SK-N-SH treated with all-trans-retinoic acid at 6 μM for 48 hours (cell line): ENCODE measurements around the gene ATG16L1.

Source experiments
- ATAC-seq: fragments of 200-7000 bp; cut with Tn5 transposase; 3 replicates; pipeline ENCODE4 v1.9.1; 2020; ENCODE audit warnings: mild to moderate bottlenecking, moderate library complexity
- ARNTL ChIP-seq: fragments of 450-650 bp; formaldehyde crosslinking; IDR thresholded peaks from 2 replicates; pipeline ENCODE4 v1.5.0; 2020; ENCODE audit warnings: low read depth, mild to moderate bottlenecking, moderate library complexity, borderline replicate concordance
- CSDC2 ChIP-seq: fragments of 250-450 bp; sonication (Bioruptor Pico); IDR thresholded peaks from 2 replicates; pipeline ENCODE4 v1.5.0; 2020; ENCODE audit warnings: mild to moderate bottlenecking, moderate library complexity
- ESRRG ChIP-seq: fragments of 250-450 bp; sonication (Bioruptor Pico); IDR thresholded peaks from 2 replicates; pipeline ENCODE4 v1.6.1; 2021; ENCODE audit warnings: mild to moderate bottlenecking
- GLIS3 ChIP-seq: fragments of 250-450 bp; sonication (Bioruptor Pico); IDR thresholded peaks from 2 replicates; pipeline ENCODE4 v1.5.0; 2020; ENCODE audit warnings: mild to moderate bottlenecking, moderate library complexity
- ISL1 ChIP-seq: fragments of 250-450 bp; sonication (Bioruptor Pico); IDR thresholded peaks from 2 replicates; pipeline ENCODE4 v2.1.2; 2022; ENCODE audit warnings: mild to moderate bottlenecking, moderate library complexity
- OSR1 ChIP-seq: fragments of 250-450 bp; sonication (Bioruptor Pico); IDR thresholded peaks from 2 replicates; pipeline ENCODE4 v1.8.0; 2022; ENCODE audit warnings: moderate library complexity, mild to moderate bottlenecking, inconsistent platforms
- PPARA ChIP-seq: fragments of 250-450 bp; sonication (Bioruptor Pico); IDR thresholded peaks from 2 replicates; pipeline ENCODE4 v1.5.0; 2020; ENCODE audit warnings: mild to moderate bottlenecking, borderline replicate concordance
- RARB ChIP-seq: fragments of 250-450 bp; sonication (Bioruptor Pico); IDR thresholded peaks from 2 replicates; pipeline ENCODE4 v1.8.0; 2021; ENCODE audit warnings: mild to moderate bottlenecking, moderate library complexity
- SNAI2 ChIP-seq: fragments of 250-450 bp; sonication (Bioruptor Pico); IDR thresholded peaks from 2 replicates; pipeline ENCODE4 v1.5.0; 2020; ENCODE audit warnings: mild to moderate bottlenecking, moderate library complexity
- TCF4 ChIP-seq: fragments of 250-450 bp; sonication (Bioruptor Pico); IDR thresholded peaks from 2 replicates; pipeline ENCODE4 v1.8.0; 2021; ENCODE audit warnings: mild to moderate bottlenecking, moderate library complexity, borderline replicate concordance
- TOX ChIP-seq: fragments of 250-450 bp; sonication (Bioruptor Pico); IDR thresholded peaks from 2 replicates; pipeline ENCODE4 v1.8.0; 2021; ENCODE audit warnings: mild to moderate bottlenecking, moderate library complexity, borderline replicate concordance
- ZC3H10 ChIP-seq: fragments of 250-450 bp; sonication (Bioruptor Pico); IDR thresholded peaks from 2 replicates; pipeline ENCODE4 v1.5.1; 2021; ENCODE audit warnings: mild to moderate bottlenecking, moderate library complexity
- ZFP3 ChIP-seq: fragments of 250-450 bp; sonication (Bioruptor Pico); IDR thresholded peaks from 2 replicates; pipeline ENCODE4 v1.5.0; 2020; ENCODE audit warnings: mild to moderate bottlenecking, moderate library complexity
- ZFP30 ChIP-seq: fragments of 450-650 bp; formaldehyde crosslinking; IDR thresholded peaks from 2 replicates; pipeline ENCODE4 v1.5.0; 2022; ENCODE audit warnings: mild to moderate bottlenecking, moderate library complexity
- ZNF565 ChIP-seq: fragments of 450-650 bp; formaldehyde crosslinking; conservative IDR thresholded peaks from 2 replicates; pipeline ENCODE4 v1.5.0; 2020; ENCODE audit warnings: low read depth, mild to moderate bottlenecking, moderate library complexity
- ZNF8 ChIP-seq: fragments of 450-650 bp; formaldehyde crosslinking; IDR thresholded peaks from 2 replicates; pipeline ENCODE4 v1.5.0; 2020; ENCODE audit warnings: mild to moderate bottlenecking, moderate library complexity
- TF ChIP-seq, protein P1 (sequence below): fragments of 250-450 bp; sonication (Bioruptor Pico); IDR thresholded peaks from 2 replicates; pipeline ENCODE4 v1.5.1; 2021; ENCODE audit warnings: mild to moderate bottlenecking, moderate library complexity
- TF ChIP-seq, protein P2 (sequence below): fragments of 250-450 bp; sonication (Bioruptor Pico); IDR thresholded peaks from 2 replicates; pipeline ENCODE4 v1.5.1; 2020; ENCODE audit warnings: low read depth, mild to moderate bottlenecking, moderate library complexity
- TF ChIP-seq, protein P3 (sequence below): fragments of 250-450 bp; sonication (Bioruptor Pico); IDR thresholded peaks from 2 replicates; pipeline ENCODE4 v1.8.0; 2020; ENCODE audit warnings: mild to moderate bottlenecking, moderate library complexity, borderline replicate concordance
- TF ChIP-seq, protein P4 (sequence below): fragments of 250-450 bp; sonication (Bioruptor Pico); IDR thresholded peaks from 2 replicates; pipeline ENCODE4 v1.5.0; 2020; ENCODE audit warnings: mild to moderate bottlenecking, moderate library complexity

The ATG16L1 gene

DNA sequence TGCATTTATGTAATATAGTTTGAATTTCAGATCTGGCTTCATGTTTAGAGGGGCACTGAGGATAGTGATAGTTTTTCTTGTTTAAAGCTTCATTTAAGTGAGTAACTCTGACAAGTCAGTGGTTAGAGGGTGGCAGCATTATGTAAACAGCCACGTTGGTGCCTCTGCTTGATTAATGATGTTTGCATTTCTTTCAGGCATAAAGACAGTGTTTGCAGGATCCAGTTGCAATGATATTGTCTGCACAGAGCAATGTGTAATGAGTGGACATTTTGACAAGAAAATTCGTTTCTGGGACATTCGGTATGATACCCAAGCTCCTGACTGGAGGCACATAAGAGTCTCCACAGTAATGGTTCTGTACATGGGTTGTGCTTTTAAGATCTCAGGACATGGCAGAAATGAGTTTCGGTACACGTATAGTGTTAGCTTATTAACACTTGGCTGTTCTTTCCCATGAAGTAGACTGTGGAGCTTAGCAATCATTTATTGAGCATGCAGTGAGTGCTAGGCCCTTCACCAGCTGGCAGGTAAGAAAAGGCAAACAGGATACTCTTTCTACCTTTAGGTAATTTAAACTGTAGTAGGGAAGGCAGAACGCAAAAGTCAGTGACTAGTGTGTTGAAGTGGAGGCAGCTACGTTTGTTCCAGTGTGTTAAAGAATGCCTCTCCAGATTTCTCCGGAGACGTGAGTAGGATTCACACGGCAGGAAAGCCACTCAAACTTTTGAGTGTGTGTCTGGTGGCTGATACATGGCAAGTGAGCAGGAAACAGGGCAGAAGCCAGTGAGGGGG is 38.8 kb downstream of the ATG16L1 start:
- ATAC-seq, result no peak
- TF ChIP-seq TCF4 (CRISPR knock-in tag), result no peak
- no peak for TF ChIP-seq TOX
- no peak for TF ChIP-seq CSDC2 (CRISPR knock-in tag)
- no peak for TF ChIP-seq ARNTL
- TF ChIP-seq, protein P1, sequence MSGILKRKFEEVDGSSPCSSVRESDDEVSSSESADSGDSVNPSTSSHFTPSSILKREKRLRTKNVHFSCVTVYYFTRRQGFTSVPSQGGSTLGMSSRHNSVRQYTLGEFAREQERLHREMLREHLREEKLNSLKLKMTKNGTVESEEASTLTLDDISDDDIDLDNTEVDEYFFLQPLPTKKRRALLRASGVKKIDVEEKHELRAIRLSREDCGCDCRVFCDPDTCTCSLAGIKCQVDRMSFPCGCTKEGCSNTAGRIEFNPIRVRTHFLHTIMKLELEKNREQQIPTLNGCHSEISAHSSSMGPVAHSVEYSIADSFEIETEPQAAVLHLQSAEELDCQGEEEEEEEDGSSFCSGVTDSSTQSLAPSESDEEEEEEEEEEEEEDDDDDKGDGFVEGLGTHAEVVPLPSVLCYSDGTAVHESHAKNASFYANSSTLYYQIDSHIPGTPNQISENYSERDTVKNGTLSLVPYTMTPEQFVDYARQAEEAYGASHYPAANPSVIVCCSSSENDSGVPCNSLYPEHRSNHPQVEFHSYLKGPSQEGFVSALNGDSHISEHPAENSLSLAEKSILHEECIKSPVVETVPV, result no peak
- TF ChIP-seq SNAI2 (CRISPR knock-in tag), result no peak
- TF ChIP-seq RARB, result no peak

DNA sequence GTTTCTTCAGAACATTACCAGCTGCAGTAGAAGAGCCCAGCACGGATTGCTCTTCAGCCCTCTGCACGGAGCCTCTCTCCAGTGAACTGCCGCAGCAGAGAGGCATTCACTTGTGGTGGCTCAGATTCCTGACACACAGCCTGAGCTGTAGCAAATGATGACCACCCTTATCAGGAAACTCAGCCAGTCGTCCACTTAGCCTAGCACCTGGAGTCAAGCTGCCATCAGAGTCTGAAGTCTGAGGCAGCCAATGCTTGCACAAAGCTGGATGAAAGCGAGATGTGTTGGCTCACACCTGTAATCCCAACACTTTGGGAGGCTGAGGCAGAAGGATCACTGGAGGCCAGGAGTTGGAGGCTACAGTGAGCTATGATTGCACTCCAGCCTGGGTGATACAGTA is 44.4 kb downstream of the ATG16L1 start:
- no peak for ATAC-seq
- TF ChIP-seq, protein P2, sequence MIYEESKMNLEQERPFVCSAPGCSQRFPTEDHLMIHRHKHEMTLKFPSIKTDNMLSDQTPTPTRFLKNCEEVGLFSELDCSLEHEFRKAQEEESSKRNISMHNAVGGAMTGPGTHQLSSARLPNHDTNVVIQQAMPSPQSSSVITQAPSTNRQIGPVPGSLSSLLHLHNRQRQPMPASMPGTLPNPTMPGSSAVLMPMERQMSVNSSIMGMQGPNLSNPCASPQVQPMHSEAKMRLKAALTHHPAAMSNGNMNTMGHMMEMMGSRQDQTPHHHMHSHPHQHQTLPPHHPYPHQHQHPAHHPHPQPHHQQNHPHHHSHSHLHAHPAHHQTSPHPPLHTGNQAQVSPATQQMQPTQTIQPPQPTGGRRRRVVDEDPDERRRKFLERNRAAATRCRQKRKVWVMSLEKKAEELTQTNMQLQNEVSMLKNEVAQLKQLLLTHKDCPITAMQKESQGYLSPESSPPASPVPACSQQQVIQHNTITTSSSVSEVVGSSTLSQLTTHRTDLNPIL (CRISPR knock-in tag), result no peak

DNA sequence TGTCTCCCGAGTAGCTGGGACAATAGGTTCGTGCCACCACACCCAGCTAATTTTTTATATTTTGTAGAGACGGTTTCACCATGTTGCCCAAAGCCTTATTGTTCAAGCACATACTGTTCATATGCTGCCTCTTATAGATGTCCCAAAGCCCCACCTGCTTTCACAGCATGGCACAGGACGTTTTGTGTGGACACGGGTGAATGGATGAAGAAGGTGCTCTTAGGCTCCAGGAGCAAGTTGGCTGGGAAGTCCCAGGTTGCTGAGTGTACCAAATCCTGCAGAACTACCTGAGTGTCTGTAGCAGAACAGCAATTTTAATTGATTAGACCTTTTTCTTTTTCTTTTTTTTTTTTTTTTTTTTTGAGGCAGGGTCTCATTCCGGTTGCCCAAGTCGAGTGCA is 45.6 kb downstream of the ATG16L1 start:
- TF ChIP-seq TCF4 (CRISPR knock-in tag) (no peak), ZFP3 (CRISPR knock-in tag) (no peak), ESRRG (CRISPR knock-in tag) (no peak), OSR1 (CRISPR knock-in tag) (no peak), GLIS3 (CRISPR knock-in tag) (no peak), PPARA (CRISPR knock-in tag) (no peak), TOX (no peak), ZC3H10 (no peak), ZNF8 (CRISPR knock-in tag) (no peak)
- TF ChIP-seq, protein P1, result no peak
- no peak for ATAC-seq

DNA sequence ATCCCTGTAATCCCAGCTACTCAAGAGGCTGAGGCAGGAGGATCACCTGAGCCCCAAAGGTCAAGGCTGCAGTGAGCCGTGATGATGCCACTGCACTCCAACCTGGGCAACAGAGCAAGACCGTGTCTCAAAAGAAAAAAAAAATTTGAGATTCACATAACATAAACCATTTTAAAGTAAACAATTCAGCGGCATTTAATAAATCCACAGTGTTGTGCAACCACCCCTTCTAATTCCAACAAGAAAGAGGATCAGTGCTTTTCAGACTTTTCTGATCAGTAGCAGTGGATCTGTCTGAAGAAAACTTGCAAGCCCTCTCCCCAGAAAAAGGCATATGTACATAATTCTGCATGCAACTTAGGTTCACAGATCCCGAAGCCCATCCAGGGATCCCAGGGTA is 48.9 kb downstream of the ATG16L1 start:
- no peak for ATAC-seq
- no peak for TF ChIP-seq ZNF565 (CRISPR knock-in tag)

DNA sequence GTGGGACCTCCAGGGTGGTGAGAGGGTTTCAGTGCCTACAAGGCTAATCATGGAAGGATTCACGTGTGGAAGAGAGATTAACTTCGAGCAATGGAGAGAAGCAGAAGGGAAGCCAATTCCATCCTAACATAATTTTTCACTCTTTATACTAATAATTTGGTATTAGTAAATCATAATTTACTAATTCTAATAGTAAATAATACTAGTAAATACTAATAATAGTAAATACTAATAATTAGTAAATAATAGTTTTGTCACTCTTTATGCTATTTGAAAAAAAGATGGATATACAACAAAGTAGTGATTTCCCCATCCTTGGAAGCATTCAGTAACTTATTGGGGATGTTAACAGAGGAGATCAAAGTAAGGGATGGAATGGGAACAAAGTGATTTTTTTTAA is 49.8 kb downstream of the ATG16L1 start:
- no peak for ATAC-seq

More for the DNA sequence above, 49.8 kb downstream of the ATG16L1 start:
- TF ChIP-seq, protein P3, sequence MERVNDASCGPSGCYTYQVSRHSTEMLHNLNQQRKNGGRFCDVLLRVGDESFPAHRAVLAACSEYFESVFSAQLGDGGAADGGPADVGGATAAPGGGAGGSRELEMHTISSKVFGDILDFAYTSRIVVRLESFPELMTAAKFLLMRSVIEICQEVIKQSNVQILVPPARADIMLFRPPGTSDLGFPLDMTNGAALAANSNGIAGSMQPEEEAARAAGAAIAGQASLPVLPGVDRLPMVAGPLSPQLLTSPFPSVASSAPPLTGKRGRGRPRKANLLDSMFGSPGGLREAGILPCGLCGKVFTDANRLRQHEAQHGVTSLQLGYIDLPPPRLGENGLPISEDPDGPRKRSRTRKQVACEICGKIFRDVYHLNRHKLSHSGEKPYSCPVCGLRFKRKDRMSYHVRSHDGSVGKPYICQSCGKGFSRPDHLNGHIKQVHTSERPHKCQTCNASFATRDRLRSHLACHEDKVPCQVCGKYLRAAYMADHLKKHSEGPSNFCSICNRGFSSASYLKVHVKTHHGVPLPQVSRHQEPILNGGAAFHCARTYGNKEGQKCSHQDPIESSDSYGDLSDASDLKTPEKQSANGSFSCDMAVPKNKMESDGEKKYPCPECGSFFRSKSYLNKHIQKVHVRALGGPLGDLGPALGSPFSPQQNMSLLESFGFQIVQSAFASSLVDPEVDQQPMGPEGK (CRISPR knock-in tag), result no peak
- no peak for TF ChIP-seq ISL1 (CRISPR knock-in tag)
- no peak for TF ChIP-seq GLIS3 (CRISPR knock-in tag)
- TF ChIP-seq ARNTL, result no peak
- no peak for TF ChIP-seq SNAI2 (CRISPR knock-in tag)
- TF ChIP-seq ZNF565 (CRISPR knock-in tag), result no peak
- no peak for TF ChIP-seq OSR1 (CRISPR knock-in tag)
- TF ChIP-seq ZNF8 (CRISPR knock-in tag), result no peak
- no peak for TF ChIP-seq ZC3H10
- TF ChIP-seq, protein P2 (CRISPR knock-in tag), result no peak
- no peak for TF ChIP-seq RARB
- TF ChIP-seq, protein P1, result no peak
- TF ChIP-seq ZFP30, result no peak
- no peak for TF ChIP-seq PPARA (CRISPR knock-in tag)
- TF ChIP-seq TOX, result no peak
- TF ChIP-seq, protein P4, sequence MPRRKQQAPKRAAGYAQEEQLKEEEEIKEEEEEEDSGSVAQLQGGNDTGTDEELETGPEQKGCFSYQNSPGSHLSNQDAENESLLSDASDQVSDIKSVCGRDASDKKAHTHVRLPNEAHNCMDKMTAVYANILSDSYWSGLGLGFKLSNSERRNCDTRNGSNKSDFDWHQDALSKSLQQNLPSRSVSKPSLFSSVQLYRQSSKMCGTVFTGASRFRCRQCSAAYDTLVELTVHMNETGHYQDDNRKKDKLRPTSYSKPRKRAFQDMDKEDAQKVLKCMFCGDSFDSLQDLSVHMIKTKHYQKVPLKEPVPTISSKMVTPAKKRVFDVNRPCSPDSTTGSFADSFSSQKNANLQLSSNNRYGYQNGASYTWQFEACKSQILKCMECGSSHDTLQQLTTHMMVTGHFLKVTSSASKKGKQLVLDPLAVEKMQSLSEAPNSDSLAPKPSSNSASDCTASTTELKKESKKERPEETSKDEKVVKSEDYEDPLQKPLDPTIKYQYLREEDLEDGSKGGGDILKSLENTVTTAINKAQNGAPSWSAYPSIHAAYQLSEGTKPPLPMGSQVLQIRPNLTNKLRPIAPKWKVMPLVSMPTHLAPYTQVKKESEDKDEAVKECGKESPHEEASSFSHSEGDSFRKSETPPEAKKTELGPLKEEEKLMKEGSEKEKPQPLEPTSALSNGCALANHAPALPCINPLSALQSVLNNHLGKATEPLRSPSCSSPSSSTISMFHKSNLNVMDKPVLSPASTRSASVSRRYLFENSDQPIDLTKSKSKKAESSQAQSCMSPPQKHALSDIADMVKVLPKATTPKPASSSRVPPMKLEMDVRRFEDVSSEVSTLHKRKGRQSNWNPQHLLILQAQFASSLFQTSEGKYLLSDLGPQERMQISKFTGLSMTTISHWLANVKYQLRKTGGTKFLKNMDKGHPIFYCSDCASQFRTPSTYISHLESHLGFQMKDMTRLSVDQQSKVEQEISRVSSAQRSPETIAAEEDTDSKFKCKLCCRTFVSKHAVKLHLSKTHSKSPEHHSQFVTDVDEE, result no peak
- TF ChIP-seq ESRRG (CRISPR knock-in tag), result no peak
- TF ChIP-seq TCF4 (CRISPR knock-in tag), result no peak
